Keratinocyte (primary cell): ENCODE results near the gene VANGL2. TPM values are rescaled to one million over a fixed set of nuclear protein-coding genes. Genes with fewer than 3 reads are reported as not detected.
A peak's percentile ranks its signal among the peaks of the same experiment; 100 is the strongest.

Experiments
- DNase-seq: peaks from one replicate; pipeline ENCODE4 v3.0.0-alpha.2; 2011; ENCODE audit warnings: low read depth, missing footprints, low spot score
- FAIRE-seq: peaks from 2 replicates; lab custom pipeline; 2011; peaks lifted over from hg19 to GRCh38; lab: Jason Lieb, UNC
- H2AFZ ChIP-seq: 2 replicates; pipeline ENCODE4 v1.6.0; 2012; ENCODE audit warnings: low read length, control low read depth, inconsistent platforms; ENCODE audit not compliant: control insufficient read depth
- H3K27ac ChIP-seq: 2 replicates; pipeline ENCODE4 v1.5.1; 2011; ENCODE audit warnings: low read length; ENCODE audit not compliant: control insufficient read depth, insufficient read depth
- H3K27me3 ChIP-seq: 3 replicates; pipeline ENCODE4 v1.6.0; 2011; ENCODE audit warnings: low read length; ENCODE audit not compliant: control insufficient read depth, insufficient read depth; ENCODE audit errors: extremely low read depth
- H3K36me3 ChIP-seq, 2 experiments: 2 replicates in 1 of 2; 3 replicates in 1 of 2; pipeline ENCODE4 v1.5.1; 2011; ENCODE audit warnings: low read length in 2 of 2, mild to moderate bottlenecking in 1 of 2; ENCODE audit not compliant: control insufficient read depth in 2 of 2, insufficient read depth in 2 of 2; ENCODE audit errors: extremely low read depth in 1 of 2
- H3K4me1 ChIP-seq: 3 replicates; pipeline ENCODE4 v1.5.1; 2011; ENCODE audit warnings: low read length; ENCODE audit not compliant: control insufficient read depth, insufficient read depth; ENCODE audit errors: extremely low read depth
- H3K4me2 ChIP-seq: 3 replicates; pipeline ENCODE4 v1.6.0; 2011; ENCODE audit warnings: low read depth, low read length; ENCODE audit not compliant: control insufficient read depth, insufficient read depth; ENCODE audit errors: extremely low read depth
- H3K4me3 ChIP-seq, 3 experiments: fragments of 200-600 bp in 1 of 3; sonication (generic) in 1 of 3; 2 replicates in 2 of 3; 3 replicates in 1 of 3; pipeline ENCODE4 v1.5.1; 2011 to 2016; ENCODE audit warnings: low read length in 3 of 3, mild to moderate bottlenecking in 3 of 3, control low read depth in 2 of 3, inconsistent platforms in 1 of 3, low read depth in 1 of 3, mixed read lengths in 1 of 3, mixed run types in 1 of 3, moderate library complexity in 1 of 3; ENCODE audit not compliant: control insufficient read depth in 2 of 3, insufficient read depth in 2 of 3; ENCODE audit errors: extremely low read depth in 1 of 3
- H3K79me2 ChIP-seq: 2 replicates; pipeline ENCODE4 v1.6.0; 2012; ENCODE audit warnings: low read length; ENCODE audit not compliant: control insufficient read depth, insufficient read depth
- H3K9ac ChIP-seq: 3 replicates; pipeline ENCODE4 v1.6.0; 2011; ENCODE audit warnings: low read length; ENCODE audit not compliant: control insufficient read depth, insufficient read depth; ENCODE audit errors: extremely low read depth
- H3K9me1 ChIP-seq: 3 replicates; pipeline ENCODE4 v1.6.0; 2011; ENCODE audit warnings: low read length; ENCODE audit not compliant: control insufficient read depth, insufficient read depth; ENCODE audit errors: extremely low read depth
- H3K9me3 ChIP-seq: 2 replicates; pipeline ENCODE4 v1.5.1; 2012; ENCODE audit warnings: low read depth, low read length; ENCODE audit not compliant: control insufficient read depth
- H4K20me1 ChIP-seq: 3 replicates; pipeline ENCODE4 v1.6.0; 2011; ENCODE audit warnings: low read length; ENCODE audit not compliant: control insufficient read depth, insufficient read depth; ENCODE audit errors: extremely low read depth
- CTCF ChIP-seq, 3 experiments: IDR thresholded peaks in 1 of 3; conservative IDR thresholded peaks in 1 of 3; optimal IDR thresholded peaks in 1 of 3; 2 replicates in 2 of 3; 3 replicates in 1 of 3; pipeline versions ENCODE3 to v1.5.1; 2011; ENCODE audit warnings: low read length in 3 of 3, mild to moderate bottlenecking in 3 of 3, moderate library complexity in 2 of 3, control low read depth in 1 of 3, inconsistent platforms in 1 of 3; ENCODE audit not compliant: insufficient read depth in 2 of 3; ENCODE audit errors: extremely low read depth in 1 of 3
- EZH2 ChIP-seq: IDR thresholded peaks from one replicate; pipeline ENCODE4 v1.6.1; 2012; ENCODE audit warnings: inconsistent platforms, mild to moderate bottlenecking, low read length, moderate library complexity
- dilution Hi-C: fragments of 300-500 bp; cut with MboI; formaldehyde crosslinking; loops from one replicate; pipeline ENCODE4 v1.7.0; 2020; ENCODE audit warnings: low sequenced_read_pairs; ENCODE audit not compliant: extremely low pct_ligation_motif_present
- polyA plus RNA-seq, 5 experiments: library from polyadenylated mRNA; depleted of rRNA in 3 of 5; stranded (reverse) in 3 of 5; stranded (forward) in 1 of 5; unstranded in 1 of 5; fragments of >200 nt; gene quantifications; 1 replicate in 1 of 5; 2 replicates in 3 of 5; 3 replicates in 1 of 5; pipeline versions ENCODE4 v1.2.1 to v1.2.3, GENCODE V29; 2011 to 2012; ENCODE audit warnings: missing spikeins in 2 of 5, low read depth in 1 of 5, low replicate concordance in 1 of 5

The VANGL2 gene
- polyA plus RNA-seq, 1 donor (not counting 4 experiments of a cell fraction or from before 2014, with no cell fraction given) = 10.9 TPM

GRCh38 chr1:160436966-160437365, 36.6 kb downstream of the VANGL2 start:
- no peak overlapping the region for H3K27ac ChIP-seq
- no peak overlapping the region for H2AFZ ChIP-seq
- H3K9ac ChIP-seq = no peak overlapping the region
- no peaks in the 10 kb centered on the region for H3K27me3 ChIP-seq
- H3K79me2 ChIP-seq = no peaks in the 10 kb centered on the region
- no peaks in the 10 kb centered on the region for H4K20me1 ChIP-seq
- no peak for DNase-seq
- no peak for FAIRE-seq
- no peak overlapping the region for H3K4me3 ChIP-seq
- no peaks in the 10 kb centered on the region for H3K36me3 ChIP-seq
- TF ChIP-seq CTCF (optimal IDR thresholded peaks at IDR 0.05 in 1 of 3, IDR thresholded peaks at IDR 0.05 in 1 of 3, conservative IDR thresholded peaks at IDR 0.05 in 1 of 3; ENCODE audit: extremely low read depth in 1 of 3, insufficient read depth in 2 of 3, low read length in 3 of 3) = no peak
- TF ChIP-seq EZH2 = no peak
- peaks cover 6% of the 10 kb centered on the region for H3K4me1 ChIP-seq
- no peak overlapping the region for H3K4me2 ChIP-seq
- no peaks in the 10 kb centered on the region for H3K9me1 ChIP-seq
- dilution Hi-C loops = loop anchor here (25.0 kb wide), 1 partner anchor 175 kb away; no protein-coding TSS in a partner anchor
- H3K9me3 ChIP-seq = no peaks in the 10 kb centered on the region

- no peaks in the 10 kb centered on the region for H3K79me2 ChIP-seq
- FAIRE-seq = peak; percentile 36
- peak overlapping the region in 2 of 3 experiments; percentile 47 to 65 for H3K4me3 ChIP-seq
- H3K4me1 ChIP-seq = peaks cover 6% of the 10 kb centered on the region
- no peaks in the 10 kb centered on the region for H3K27me3 ChIP-seq
- H2AFZ ChIP-seq = peak overlapping the region; percentile 89
- no peak for DNase-seq
- H3K36me3 ChIP-seq = no peaks in the 10 kb centered on the region
- no peaks in the 10 kb centered on the region for H3K9me3 ChIP-seq
- no peaks in the 10 kb centered on the region for H3K9me1 ChIP-seq
- H3K9ac ChIP-seq = peak overlapping the region; percentile 5
- no peak overlapping the region for H3K27ac ChIP-seq
- dilution Hi-C loops = loop anchor here (25.0 kb wide), 1 partner anchor 175 kb away; no protein-coding TSS in a partner anchor
- H3K4me2 ChIP-seq = peak overlapping the region; percentile 86
- TF ChIP-seq CTCF (optimal IDR thresholded peaks at IDR 0.05 in 1 of 3, IDR thresholded peaks at IDR 0.05 in 1 of 3, conservative IDR thresholded peaks at IDR 0.05 in 1 of 3; ENCODE audit: extremely low read depth in 1 of 3, insufficient read depth in 2 of 3, low read length in 3 of 3) (no peak), EZH2 (no peak)
- no peaks in the 10 kb centered on the region for H4K20me1 ChIP-seq
These were observed 37.3 kb downstream of the VANGL2 start for GRCh38 chr1:160437432-160438316.
